AG10803 (cell line): ENCODE measurements around the gene SLC25A26.
"Not testable (repeated sequence)": the region's sequence is repeated elsewhere in the genome, so short reads cannot be mapped to it uniquely, and the experiment has no call there.

Source experiments
- DNase-seq: peaks from one replicate; pipeline ENCODE4 v3.0.0; 2010; ENCODE audit warnings: low read depth
- H3K4me3 ChIP-seq: 2 replicates; pipeline ENCODE4 v1.5.1; 2011; ENCODE audit warnings: mild to moderate bottlenecking, low read length, control low read depth
- CTCF ChIP-seq: conservative IDR thresholded peaks from 2 replicates; pipeline ENCODE4 v1.5.1; 2011; ENCODE audit warnings: mild to moderate bottlenecking, low read length, control low read depth, inconsistent platforms

Gene SLC25A26

GRCh38 chr3:66224220-66224619 lies 3.4 kb downstream of the SLC25A26 start:
- no peak for DNase-seq

GRCh38 chr3:66226093-66226492 lies 5.3 kb downstream of the SLC25A26 start:
- DNase-seq, H3K4me3 ChIP-seq: not testable (repeated sequence)

More at GRCh38 chr3:66224220-66224619, 3.4 kb downstream of the SLC25A26 start:
- no peak overlapping the region for H3K4me3 ChIP-seq
- TF ChIP-seq CTCF: no peak

DNA sequence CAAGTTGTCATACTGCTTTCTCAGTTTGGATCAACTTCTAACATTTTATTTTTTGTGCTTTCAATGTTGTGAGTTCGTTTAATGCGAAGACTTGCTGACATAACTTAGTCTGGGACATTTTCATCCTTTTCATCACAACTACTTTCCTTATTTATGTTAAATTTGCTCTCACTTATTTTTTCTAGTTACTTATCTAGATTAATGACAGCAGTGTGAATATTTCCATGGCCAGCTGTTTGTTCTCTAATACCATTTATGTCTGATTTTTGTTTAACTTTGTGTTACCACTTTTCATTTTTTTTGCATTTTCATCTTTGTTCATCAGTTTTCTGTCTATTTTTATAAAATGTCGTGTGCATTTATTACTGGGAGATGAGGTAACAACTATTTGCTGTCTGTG lies 6.2 kb downstream of the SLC25A26 start:
- H3K4me3 ChIP-seq: no peak overlapping the region
- no peak for DNase-seq
- TF ChIP-seq CTCF: no peak

GRCh38 chr3:66227915-66228314 lies 7.1 kb downstream of the SLC25A26 start:
- no peak for DNase-seq
- H3K4me3 ChIP-seq: no peak overlapping the region
- TF ChIP-seq CTCF: no peak

DNA sequence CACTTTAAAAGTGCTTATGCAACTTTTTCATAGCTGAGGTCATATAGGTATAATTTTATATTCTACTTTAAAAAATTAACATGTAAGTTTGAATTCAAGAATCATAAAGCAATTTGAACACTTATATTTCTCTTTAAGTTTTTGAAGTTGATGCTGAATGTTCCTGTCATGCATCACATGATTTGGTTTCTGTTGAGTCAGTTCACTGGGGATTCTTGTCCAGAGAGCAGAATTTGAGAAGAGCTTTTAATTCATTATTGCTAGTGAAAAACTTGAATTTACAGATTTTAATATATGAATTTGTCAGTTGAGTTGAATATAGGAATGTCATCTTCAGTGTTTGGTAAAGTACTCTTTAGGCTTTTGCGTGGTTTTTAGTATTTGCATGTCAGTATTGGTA lies 7.9 kb downstream of the SLC25A26 start:
- DNase-seq: no peak
- no peak overlapping the region for H3K4me3 ChIP-seq
- TF ChIP-seq CTCF: no peak

DNA sequence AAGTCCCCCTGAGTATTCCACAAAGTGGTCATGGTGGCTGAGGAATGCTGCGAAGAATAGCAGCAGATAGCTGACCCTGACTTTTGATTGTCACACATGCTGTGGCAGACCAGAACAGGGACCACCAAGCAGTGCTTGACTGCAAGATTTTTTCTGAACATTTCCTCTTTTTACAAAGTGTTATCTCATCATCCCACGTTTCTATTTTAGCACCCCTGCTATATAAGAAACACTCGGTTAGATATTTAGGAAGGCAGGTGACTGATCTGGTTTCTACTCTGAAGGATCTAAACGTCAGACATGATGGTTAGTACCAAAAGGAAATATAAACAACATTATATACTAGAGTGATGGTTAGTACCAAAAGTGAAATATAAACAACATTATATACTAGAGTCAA lies 9.1 kb downstream of the SLC25A26 start:
- no peak for TF ChIP-seq CTCF
- H3K4me3 ChIP-seq: no peak overlapping the region
- no peak for DNase-seq

- H3K4me3 ChIP-seq: no peak overlapping the region
- TF ChIP-seq CTCF: no peak
- DNase-seq: no peak
Measured at GRCh38 chr3:66233033-66233432, 12.2 kb downstream of the SLC25A26 start.

DNA sequence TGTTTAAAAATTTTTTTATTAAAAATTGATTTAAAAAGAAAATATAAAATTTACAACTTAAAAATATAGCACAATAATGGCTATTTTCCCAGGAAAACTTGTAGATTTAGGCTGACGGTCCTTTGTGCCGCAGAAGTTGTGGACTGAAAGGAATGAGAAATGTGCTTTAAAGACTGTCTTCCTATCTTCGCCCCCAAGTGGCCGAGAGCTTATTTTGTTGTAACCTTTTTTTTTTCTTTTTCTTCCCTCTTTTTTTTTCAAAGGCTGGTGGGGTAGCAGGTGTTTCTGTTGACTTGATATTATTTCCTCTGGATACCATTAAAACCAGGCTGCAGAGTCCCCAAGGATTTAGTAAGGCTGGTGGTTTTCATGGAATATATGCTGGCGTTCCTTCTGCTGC lies 15.5 kb downstream of the SLC25A26 start:
- TF ChIP-seq CTCF: peak; percentile 38
- DNase-seq: peak; percentile 4
- H3K4me3 ChIP-seq: no peak overlapping the region
